Activated T-helper 17 cell treated with anti-CD3 and anti-CD28 coated beads, Interleukin-2, amount 50 U/mL, for 72 hours (primary cell): ENCODE results near the gene FADS1. TPM values are rescaled to one million over a fixed set of nuclear protein-coding genes. Genes with fewer than 3 reads are reported as not detected.

Source experiments
- ATAC-seq: fragments of 150-1000 bp; cut with Tn5 transposase; replicated peaks from 2 replicates; pipeline ENCODE4 v1.10.0; 2021; ENCODE audit warnings: mild to moderate bottlenecking, moderate library complexity
- H3K27ac Mint-ChIP-seq: one replicate; pipeline ENCODE4 v1.8.0; 2022; ENCODE audit warnings: mixed read lengths
- H3K27me3 Mint-ChIP-seq: one replicate; pipeline ENCODE4 v1.8.0; 2022; ENCODE audit warnings: mixed read lengths
- H3K36me3 Mint-ChIP-seq: one replicate; pipeline ENCODE4 v1.8.0; 2022; ENCODE audit warnings: low read depth, mild to moderate bottlenecking, mixed read lengths
- H3K4me1 Mint-ChIP-seq: one replicate; pipeline ENCODE4 v1.8.0; 2022; ENCODE audit warnings: mixed read lengths
- H3K4me3 Mint-ChIP-seq: one replicate; pipeline ENCODE4 v1.8.0; 2022; ENCODE audit warnings: mild to moderate bottlenecking, mixed read lengths
- H3K9me3 Mint-ChIP-seq: one replicate; pipeline ENCODE4 v1.8.0; 2022; ENCODE audit warnings: mixed read lengths
- total RNA-seq, 2 donors: library from RNA; stranded (reverse); gene quantifications; one replicate each; pipeline ENCODE4 v1.2.3, GENCODE V29; 2022

FADS1 gene
- total RNA-seq, 2 donors from 2014 or later: 5.6 to 22.9 TPM

GRCh38 chr11:61851900-61852295 is 35.1 kb upstream of the FADS1 start:
- Mint-ChIP-seq H3K36me3 (peaks cover 52% of the 10 kb centered on the region), H3K9me3 (no peaks in the 10 kb centered on the region), H3K27me3 (no peaks in the 10 kb centered on the region), H3K4me3 (no peak overlapping the region), H3K27ac (no peak overlapping the region), H3K4me1 (no peaks in the 10 kb centered on the region)
- ATAC-seq: no peak

- Mint-ChIP-seq H3K27me3 (no peaks in the 10 kb centered on the region), H3K4me3 (no peak overlapping the region), H3K27ac (no peak overlapping the region), H3K4me1 (no peaks in the 10 kb centered on the region), H3K9me3 (no peaks in the 10 kb centered on the region), H3K36me3 (peaks cover 55% of the 10 kb centered on the region)
- ATAC-seq: no peak
Observed at GRCh38 chr11:61851113-61851899, 34.5 kb upstream of the FADS1 start.

- no peak for ATAC-seq
- H3K27me3 Mint-ChIP-seq: no peaks in the 10 kb centered on the region
- no peaks in the 10 kb centered on the region for H3K4me1 Mint-ChIP-seq
- no peak overlapping the region for H3K4me3 Mint-ChIP-seq
- H3K27ac Mint-ChIP-seq: no peak overlapping the region
- no peaks in the 10 kb centered on the region for H3K9me3 Mint-ChIP-seq
- H3K36me3 Mint-ChIP-seq: peaks cover 61% of the 10 kb centered on the region
Observed at GRCh38 chr11:61850687-61851086, 33.9 kb upstream of the FADS1 start.

- Mint-ChIP-seq H3K4me3 (no peak overlapping the region), H3K27ac (no peak overlapping the region), H3K9me3 (no peaks in the 10 kb centered on the region), H3K4me1 (no peaks in the 10 kb centered on the region), H3K27me3 (no peaks in the 10 kb centered on the region), H3K36me3 (peaks cover 70% of the 10 kb centered on the region)
- ATAC-seq: no peak
Observed at GRCh38 chr11:61848631-61849030, 31.8 kb upstream of the FADS1 start.

GRCh38 chr11:61847914-61848581 is 31.2 kb upstream of the FADS1 start:
- no peaks in the 10 kb centered on the region for H3K9me3 Mint-ChIP-seq
- H3K4me1 Mint-ChIP-seq: no peaks in the 10 kb centered on the region
- no peaks in the 10 kb centered on the region for H3K27me3 Mint-ChIP-seq
- H3K27ac Mint-ChIP-seq: no peak overlapping the region
- H3K36me3 Mint-ChIP-seq: peaks cover 70% of the 10 kb centered on the region
- H3K4me3 Mint-ChIP-seq: no peak overlapping the region
- no peak for ATAC-seq

GRCh38 chr11:61846362-61847020 is 29.7 kb upstream of the FADS1 start:
- no peak for ATAC-seq
- H3K4me1 Mint-ChIP-seq: no peaks in the 10 kb centered on the region
- peaks cover 67% of the 10 kb centered on the region for H3K36me3 Mint-ChIP-seq
- no peak overlapping the region for H3K27ac Mint-ChIP-seq
- H3K4me3 Mint-ChIP-seq: no peak overlapping the region
- no peaks in the 10 kb centered on the region for H3K27me3 Mint-ChIP-seq
- no peaks in the 10 kb centered on the region for H3K9me3 Mint-ChIP-seq

GRCh38 chr11:61844909-61845565 is 28.2 kb upstream of the FADS1 start:
- Mint-ChIP-seq H3K4me1 (no peaks in the 10 kb centered on the region), H3K9me3 (no peaks in the 10 kb centered on the region), H3K4me3 (no peak overlapping the region), H3K27ac (no peak overlapping the region), H3K36me3 (peaks cover 69% of the 10 kb centered on the region), H3K27me3 (no peaks in the 10 kb centered on the region)
- no peak for ATAC-seq

- no peaks in the 10 kb centered on the region for H3K27me3 Mint-ChIP-seq
- no peak overlapping the region for H3K27ac Mint-ChIP-seq
- no peaks in the 10 kb centered on the region for H3K4me1 Mint-ChIP-seq
- no peak overlapping the region for H3K4me3 Mint-ChIP-seq
- no peak for ATAC-seq
- no peaks in the 10 kb centered on the region for H3K9me3 Mint-ChIP-seq
- H3K36me3 Mint-ChIP-seq: peaks cover 63% of the 10 kb centered on the region
Observed at GRCh38 chr11:61842528-61842820, 25.7 kb upstream of the FADS1 start.

- ATAC-seq: no peak
- H3K4me3 Mint-ChIP-seq: no peak overlapping the region
- H3K4me1 Mint-ChIP-seq: no peaks in the 10 kb centered on the region
- H3K9me3 Mint-ChIP-seq: no peaks in the 10 kb centered on the region
- no peaks in the 10 kb centered on the region for H3K27me3 Mint-ChIP-seq
- H3K36me3 Mint-ChIP-seq: peaks cover 58% of the 10 kb centered on the region
- H3K27ac Mint-ChIP-seq: no peak overlapping the region
Observed at GRCh38 chr11:61841636-61842527, 25.1 kb upstream of the FADS1 start.

GRCh38 chr11:61840371-61840770 is 23.6 kb upstream of the FADS1 start:
- no peaks in the 10 kb centered on the region for H3K9me3 Mint-ChIP-seq
- H3K36me3 Mint-ChIP-seq: peaks cover 45% of the 10 kb centered on the region
- no peaks in the 10 kb centered on the region for H3K4me1 Mint-ChIP-seq
- ATAC-seq: no peak
- no peak overlapping the region for H3K4me3 Mint-ChIP-seq
- H3K27me3 Mint-ChIP-seq: no peaks in the 10 kb centered on the region
- H3K27ac Mint-ChIP-seq: no peak overlapping the region

GRCh38 chr11:61839742-61840141 is 22.9 kb upstream of the FADS1 start:
- no peaks in the 10 kb centered on the region for H3K9me3 Mint-ChIP-seq
- no peak for ATAC-seq
- no peak overlapping the region for H3K4me3 Mint-ChIP-seq
- H3K36me3 Mint-ChIP-seq: peaks cover 40% of the 10 kb centered on the region
- no peaks in the 10 kb centered on the region for H3K4me1 Mint-ChIP-seq
- no peaks in the 10 kb centered on the region for H3K27me3 Mint-ChIP-seq
- no peak overlapping the region for H3K27ac Mint-ChIP-seq

- no peaks in the 10 kb centered on the region for H3K9me3 Mint-ChIP-seq
- ATAC-seq: no peak
- H3K36me3 Mint-ChIP-seq: peaks cover 40% of the 10 kb centered on the region
- no peak overlapping the region for H3K27ac Mint-ChIP-seq
- H3K4me3 Mint-ChIP-seq: no peak overlapping the region
- no peaks in the 10 kb centered on the region for H3K27me3 Mint-ChIP-seq
- H3K4me1 Mint-ChIP-seq: peaks cover 3% of the 10 kb centered on the region
Observed at GRCh38 chr11:61838921-61839320, 22.1 kb upstream of the FADS1 start.

- Mint-ChIP-seq H3K4me1 (peaks cover 7% of the 10 kb centered on the region), H3K27me3 (no peaks in the 10 kb centered on the region), H3K27ac (no peak overlapping the region), H3K4me3 (no peak overlapping the region), H3K36me3 (peaks cover 40% of the 10 kb centered on the region), H3K9me3 (no peaks in the 10 kb centered on the region)
- no peak for ATAC-seq
Observed at GRCh38 chr11:61838501-61838900, 21.7 kb upstream of the FADS1 start.

GRCh38 chr11:61837411-61838005 is 20.7 kb upstream of the FADS1 start:
- Mint-ChIP-seq H3K27me3 (no peaks in the 10 kb centered on the region), H3K36me3 (peaks cover 39% of the 10 kb centered on the region)
- no peak for ATAC-seq

More at GRCh38 chr11:61837411-61838005, 20.7 kb upstream of the FADS1 start:
- H3K27ac Mint-ChIP-seq: no peak overlapping the region
- peaks cover 11% of the 10 kb centered on the region for H3K4me1 Mint-ChIP-seq
- H3K9me3 Mint-ChIP-seq: no peaks in the 10 kb centered on the region
- no peak overlapping the region for H3K4me3 Mint-ChIP-seq
